Germinal center (tissue), 1 donor: ENCODE measurements around the gene RAB36.
A peak's percentile ranks its signal among the peaks of the same experiment; 100 is the strongest.

Source experiments
- DNase-seq: peaks from one replicate; pipeline ENCODE4 v3.0.0; 2012; ENCODE audit warnings: mixed read lengths, low spot score

Gene RAB36

GRCh38 chr22:23158516-23159290 lies 13.4 kb downstream of the RAB36 start:
- DNase-seq, result no peak

- no peak for DNase-seq
Measured at GRCh38 chr22:23159291-23159630, 14.0 kb downstream of the RAB36 start.

- no peak for DNase-seq
Measured at GRCh38 chr22:23161029-23161428, 15.8 kb downstream of the RAB36 start.

- no peak for DNase-seq
Measured at GRCh38 chr22:23161574-23161973, 16.3 kb downstream of the RAB36 start.

DNA sequence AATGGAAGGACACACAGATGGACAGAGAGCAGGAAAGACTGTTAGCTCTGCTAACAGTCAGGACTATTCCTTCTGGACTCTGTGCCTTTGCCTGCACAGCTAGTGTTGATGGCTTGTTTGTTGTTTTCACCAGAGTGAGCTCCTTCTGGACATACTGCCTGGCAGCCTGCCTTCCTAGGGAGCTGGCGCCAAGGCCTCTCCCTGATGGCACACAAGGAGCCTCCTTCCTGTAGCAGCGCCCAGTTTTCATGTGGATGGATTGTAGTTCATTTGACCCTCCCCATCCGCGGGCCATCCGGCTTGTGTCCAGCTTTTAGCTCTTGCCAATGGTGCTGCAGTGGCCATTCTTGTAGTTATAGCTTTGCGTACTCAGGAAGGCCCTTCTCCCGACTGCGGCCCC lies 18.4 kb downstream of the RAB36 start:
- DNase-seq, result no peak

DNA sequence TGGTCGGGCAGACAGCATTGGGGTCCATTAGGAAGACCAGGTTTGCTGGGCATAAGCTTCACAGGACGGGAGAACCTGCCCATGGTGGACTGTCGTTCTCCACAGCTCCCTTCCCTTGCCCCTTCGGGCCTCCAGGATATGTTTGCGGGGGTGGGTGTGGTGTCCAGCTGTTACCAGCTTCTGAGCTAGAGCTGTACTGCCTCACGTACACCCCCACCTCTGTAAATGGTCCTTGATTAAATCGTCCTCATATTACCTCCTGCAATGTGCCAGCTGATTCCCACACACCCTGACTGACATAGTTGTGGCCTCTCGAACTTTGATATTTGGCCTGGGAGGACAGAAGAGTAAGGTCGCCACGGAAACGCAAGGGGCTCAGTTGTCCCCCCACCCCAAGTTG lies 18.8 kb downstream of the RAB36 start:
- DNase-seq, result no peak

- DNase-seq, result no peak
Measured at GRCh38 chr22:23166042-23166831, 21.0 kb downstream of the RAB36 start.

DNA sequence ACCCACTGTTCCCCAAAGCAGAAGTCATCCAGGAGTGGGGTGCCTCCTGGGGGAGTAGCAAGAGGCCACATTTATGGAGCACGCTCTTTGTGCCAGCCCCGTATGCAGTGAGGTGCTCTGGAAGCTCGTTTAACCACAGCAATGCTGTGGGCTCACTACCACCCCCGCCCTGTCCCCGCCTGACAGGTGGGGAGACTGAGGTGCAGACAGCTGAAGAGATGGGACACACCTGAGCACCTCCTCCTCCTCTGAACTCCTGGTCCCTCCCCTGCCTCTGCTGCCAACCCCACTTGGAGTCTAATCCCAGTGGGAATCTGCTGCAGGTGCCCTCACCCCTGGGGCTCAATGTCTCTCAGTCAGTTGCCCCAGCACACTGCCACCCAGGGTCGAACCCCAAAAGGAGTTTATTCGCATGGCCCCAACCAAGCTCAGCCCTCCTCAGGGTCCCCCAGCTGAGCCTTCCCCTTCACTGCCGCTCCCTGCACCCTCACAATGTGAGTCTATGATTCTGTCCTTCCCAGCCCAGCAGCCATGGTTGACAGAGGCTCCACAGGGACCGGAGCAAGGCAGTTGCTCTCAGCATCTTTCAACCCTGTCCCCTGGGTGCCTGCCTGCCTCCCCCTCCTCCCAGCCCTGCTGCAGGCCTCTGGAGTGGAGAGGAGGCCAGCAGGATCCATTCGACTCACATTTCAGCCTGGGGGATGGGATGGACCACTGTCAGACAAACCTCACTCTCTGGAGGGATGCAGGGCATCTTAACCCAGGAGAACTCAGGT lies 21.8 kb downstream of the RAB36 start:
- no peak for DNase-seq

GRCh38 chr22:23168391-23169042 lies 23.2 kb downstream of the RAB36 start:
- DNase-seq, result no peak

DNA sequence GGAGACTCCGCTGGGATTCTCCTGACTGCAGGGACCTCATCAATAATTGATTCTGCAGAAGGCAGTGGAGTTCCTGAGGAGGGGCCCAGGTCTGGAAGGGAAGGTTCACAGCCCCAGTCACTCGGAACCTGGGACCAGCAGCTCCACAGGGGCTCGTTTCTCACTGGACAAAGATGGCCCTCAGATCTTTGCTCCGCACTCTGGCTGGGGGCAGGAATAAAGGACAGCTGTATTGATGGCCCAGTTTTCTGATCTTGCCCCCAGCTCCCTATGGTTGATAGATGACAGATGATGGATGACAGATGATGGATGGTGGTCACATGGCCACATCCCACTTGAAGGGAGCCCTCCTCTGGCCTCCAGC lies 23.7 kb downstream of the RAB36 start:
- no peak for DNase-seq

DNA sequence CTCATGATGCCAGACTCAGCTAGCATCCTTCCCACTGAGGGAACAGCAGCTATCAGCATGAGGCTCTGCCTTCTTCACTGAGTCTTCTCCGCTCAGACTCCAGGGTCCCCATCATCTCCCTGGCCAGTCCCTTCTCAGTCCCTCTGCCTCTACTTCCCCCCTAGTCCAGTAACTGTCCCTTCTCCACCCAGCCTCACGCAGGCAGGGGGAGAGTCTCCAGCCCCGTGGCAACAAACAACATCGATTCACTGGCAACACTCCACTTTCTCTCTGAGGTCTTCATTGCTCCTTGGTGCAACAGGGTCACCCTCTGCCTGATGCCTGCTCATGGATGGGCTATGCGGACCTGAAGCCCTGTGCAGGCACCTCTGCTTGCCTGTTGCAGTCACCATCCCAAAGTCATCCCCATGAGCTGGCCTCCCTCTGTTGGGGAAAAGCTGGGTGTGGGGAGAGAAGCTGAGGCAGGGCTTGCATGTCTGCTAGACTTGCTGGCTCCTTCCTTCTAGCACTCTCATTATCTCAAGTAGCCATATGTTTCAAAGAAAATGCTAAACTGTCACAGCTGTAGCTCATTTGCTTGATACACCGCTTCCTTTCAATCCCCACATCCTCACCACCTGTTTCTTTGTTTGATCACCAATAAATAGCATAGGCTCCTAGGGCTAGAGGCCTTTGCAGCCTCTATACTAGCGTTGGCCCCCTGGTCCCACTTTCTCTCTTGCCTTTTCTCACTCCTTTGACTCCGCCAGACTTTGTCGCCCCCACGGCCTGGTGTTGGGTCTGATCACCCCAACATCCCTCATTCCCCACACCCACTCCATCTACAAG lies 30.8 kb downstream of the RAB36 start:
- no peak for DNase-seq

DNA sequence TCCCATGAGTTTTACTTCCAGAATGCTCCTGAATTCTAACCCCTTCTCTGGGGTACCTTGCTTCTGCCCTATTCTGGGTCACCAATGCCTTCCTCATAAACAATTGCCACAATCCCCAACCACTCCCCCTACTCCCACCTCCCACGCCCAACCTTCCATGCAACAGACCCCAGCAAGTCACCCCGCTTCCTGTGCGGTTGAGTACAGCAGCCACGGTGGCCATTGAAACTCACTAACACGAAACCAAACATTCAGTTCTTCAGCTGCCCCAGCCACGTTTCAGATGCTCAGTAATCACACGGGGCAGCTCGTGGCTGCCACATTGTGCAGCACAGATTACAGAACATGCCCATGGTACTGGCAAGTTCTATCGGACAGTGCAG lies 31.4 kb downstream of the RAB36 start:
- no peak for DNase-seq

DNA sequence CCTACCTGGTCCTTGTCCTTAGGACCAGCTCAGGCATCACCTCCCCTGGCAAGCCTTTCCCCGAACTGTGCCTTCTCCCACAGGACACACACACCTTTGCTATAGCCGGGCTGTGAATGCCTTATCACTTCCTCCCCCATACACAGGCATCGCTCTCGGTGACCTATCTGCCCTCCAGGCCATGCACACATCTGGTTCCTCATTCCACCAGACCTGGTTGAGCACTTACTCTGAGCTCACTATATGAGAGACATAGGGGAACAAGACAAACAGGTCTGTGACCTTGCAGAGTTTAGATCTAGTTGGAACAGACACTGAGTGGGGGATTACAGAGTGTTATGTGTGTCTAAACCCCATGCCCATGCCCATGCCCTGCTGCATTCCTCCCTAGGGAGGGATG lies 31.9 kb downstream of the RAB36 start:
- DNase-seq, result no peak

DNA sequence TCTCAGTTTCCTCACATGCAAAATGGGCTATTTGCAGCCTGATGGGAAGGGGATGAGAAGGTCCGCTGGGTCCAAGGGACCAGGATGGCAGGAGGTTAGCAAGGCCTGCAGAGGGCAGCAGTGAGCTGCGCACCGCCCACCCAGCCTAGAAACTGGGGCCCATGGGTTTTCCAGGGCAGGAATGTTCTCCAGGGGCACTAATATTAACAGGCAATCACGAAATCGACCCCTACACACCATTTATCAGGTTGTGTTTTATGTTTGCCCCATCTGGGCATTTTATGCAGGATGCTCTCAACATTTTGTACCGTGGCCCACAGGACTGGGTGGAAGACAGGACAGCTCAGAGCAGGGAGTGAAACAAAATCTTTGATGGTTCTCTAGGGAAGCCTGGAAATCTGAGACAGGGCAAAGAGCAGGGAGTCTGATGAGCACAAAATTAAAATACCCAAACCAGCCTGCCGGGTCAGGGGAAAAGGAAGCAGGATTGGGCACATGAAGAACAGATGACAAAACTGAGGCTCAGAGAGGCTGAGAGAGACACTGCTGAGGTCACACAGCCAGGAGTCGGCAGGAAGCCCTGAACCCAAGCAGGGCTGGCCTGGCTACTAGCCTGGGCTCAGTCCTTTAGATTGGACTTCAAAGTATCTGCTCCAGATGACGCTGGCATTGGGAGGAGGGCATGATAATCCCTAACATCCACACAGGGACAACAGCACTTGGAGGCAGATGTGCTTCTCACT lies 33.4 kb downstream of the RAB36 start:
- DNase-seq, result peak; percentile 82

DNA sequence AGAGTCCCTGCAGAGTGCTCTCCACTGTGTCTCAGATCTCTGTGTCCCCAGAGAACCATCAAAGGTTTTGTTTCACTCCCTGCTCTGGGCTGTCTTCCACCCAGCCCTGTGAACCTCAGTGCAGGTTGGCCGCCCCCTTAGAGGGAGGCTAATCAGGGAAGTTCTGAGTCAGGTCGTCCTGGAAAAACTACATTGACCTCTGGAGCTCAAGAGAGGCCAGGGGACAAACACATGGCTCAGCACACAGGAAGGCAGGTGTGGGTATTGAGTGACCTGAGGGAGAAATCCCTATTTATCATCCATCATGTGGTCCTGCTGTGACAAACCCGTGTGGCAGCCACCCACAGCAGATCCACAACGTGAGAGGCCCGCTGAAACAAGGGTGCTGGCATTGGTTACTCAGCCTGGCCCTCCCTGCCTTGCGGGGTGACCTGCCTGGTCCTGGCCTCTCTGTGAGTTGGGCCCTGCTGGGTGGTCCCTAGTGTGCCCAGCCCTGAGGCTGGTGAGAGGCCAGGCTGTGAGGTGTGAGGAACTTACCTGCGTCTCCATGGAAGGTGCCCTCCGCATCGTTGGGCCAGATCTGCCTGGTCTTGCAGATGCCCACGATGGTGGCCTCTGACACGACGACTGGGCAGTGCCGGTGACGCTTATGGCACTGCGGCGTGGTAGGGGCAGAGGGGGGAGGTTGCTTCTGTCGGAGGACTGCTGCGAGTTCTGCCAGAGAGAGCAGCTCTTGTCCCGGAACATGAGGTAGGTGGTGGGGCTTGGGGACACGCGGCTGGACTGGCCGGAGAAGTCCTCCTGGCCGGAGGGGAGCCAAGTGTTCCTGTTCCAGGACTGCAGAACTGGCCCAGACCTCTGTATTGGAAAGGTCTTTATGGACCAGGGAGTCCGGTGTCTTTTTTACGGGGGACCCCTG lies 34.4 kb downstream of the RAB36 start:
- no peak for DNase-seq

DNA sequence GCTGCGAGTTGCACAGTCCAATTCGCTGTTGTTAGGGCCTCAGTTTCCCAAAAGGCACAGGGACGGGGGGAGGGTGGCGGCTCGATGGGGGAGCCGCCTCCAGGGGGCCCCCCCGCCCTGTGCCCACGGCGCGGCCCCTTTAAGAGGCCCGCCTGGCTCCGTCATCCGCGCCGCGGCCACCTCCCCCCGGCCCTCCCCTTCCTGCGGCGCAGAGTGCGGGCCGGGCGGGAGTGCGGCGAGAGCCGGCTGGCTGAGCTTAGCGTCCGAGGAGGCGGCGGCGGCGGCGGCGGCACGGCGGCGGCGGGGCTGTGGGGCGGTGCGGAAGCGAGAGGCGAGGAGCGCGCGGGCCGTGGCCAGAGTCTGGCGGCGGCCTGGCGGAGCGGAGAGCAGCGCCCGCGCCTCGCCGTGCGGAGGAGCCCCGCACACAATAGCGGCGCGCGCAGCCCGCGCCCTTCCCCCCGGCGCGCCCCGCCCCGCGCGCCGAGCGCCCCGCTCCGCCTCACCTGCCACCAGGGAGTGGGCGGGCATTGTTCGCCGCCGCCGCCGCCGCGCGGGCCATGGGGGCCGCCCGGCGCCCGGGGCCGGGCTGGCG lies 35.1 kb downstream of the RAB36 start, which contains the start of gene BCR:
BCR (plus strand) TSS at position 209 of the 592 bp plus-strand sequence. CDS start 452 bp downstream, outside the sequence.
- DNase-seq, result peak; percentile 82

GRCh38 chr22:23180893-23181720 lies 35.8 kb downstream of the RAB36 start:
- peak; percentile 50 for DNase-seq

GRCh38 chr22:23181721-23182308 lies 36.5 kb downstream of the RAB36 start:
- no peak for DNase-seq
